ENCODE results near the gene PFKP.

PFKP gene

GRCh38 chr10:3025026-3025683 lies 42.2 kb upstream of the PFKP start:
- Histone ChIP-seq H3K4me1 (ENCODE audit: control insufficient read depth, low read depth, low read length) (no peaks in the 10 kb centered on the region), H3K9ac (ENCODE audit: low read length) (no peak overlapping the region), H2AK5ac (ENCODE audit: low read length) (no peak overlapping the region), H2BK120ac (ENCODE audit: low read depth, low read length) (no peak overlapping the region), H3K56ac (ENCODE audit: low read length) (no peak overlapping the region), H3K27ac (ENCODE audit: low read depth, low read length) (no peak overlapping the region), H2BK15ac (replicated peaks; ENCODE audit: low read depth) (no peak overlapping the region), H3K36me3 (ENCODE audit: control insufficient read depth, insufficient read depth, low read length) (no peaks in the 10 kb centered on the region), H3K4me3 (ENCODE audit: low read length) (no peak overlapping the region), H3K27me3 (ENCODE audit: insufficient read depth, low read length, poor library complexity) (no peaks in the 10 kb centered on the region), H2BK5ac (ENCODE audit: low read length) (no peak overlapping the region), H4K8ac (ENCODE audit: low read depth, low read length) (no peak overlapping the region), H3K23ac (ENCODE audit: low read length) (no peak overlapping the region), H3K18ac (ENCODE audit: low read length) (no peak overlapping the region), H3K4me2 (ENCODE audit: low read length) (no peak overlapping the region), H3K79me2 (ENCODE audit: control insufficient read depth, insufficient read depth, low read length) (no peaks in the 10 kb centered on the region), H3K4ac (ENCODE audit: low read depth, low read length) (no peak overlapping the region), H4K5ac (ENCODE audit: low read length) (no peak overlapping the region), H3K79me1 (ENCODE audit: low read length) (no peaks in the 10 kb centered on the region)
- no CpG with 5 or more reads among the region's 6 CpGs for WGBS (ENCODE audit: extremely low coverage, insufficient coverage, low lambda C conversion rate)
- DNase-seq, result no peak

DNA sequence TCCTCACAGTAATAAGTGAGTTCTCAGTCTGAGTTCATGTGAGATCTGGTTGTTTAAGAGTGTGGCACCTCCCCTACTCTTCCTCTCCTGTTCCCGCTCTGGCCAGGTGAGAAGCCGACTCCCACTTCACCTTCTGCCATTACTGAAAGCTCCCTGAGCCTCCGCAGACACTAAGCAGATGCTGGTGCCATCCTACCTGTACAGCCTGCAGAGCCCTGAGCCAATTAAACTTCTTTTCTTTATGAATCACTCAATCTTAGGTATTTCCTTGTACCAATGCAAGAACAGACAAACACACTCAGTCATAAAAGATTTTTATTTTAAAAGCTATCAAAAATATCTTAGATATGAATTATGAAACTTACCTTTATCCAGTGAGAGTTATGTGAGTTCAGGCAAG lies 39.5 kb upstream of the PFKP start:
- Histone ChIP-seq H3K4me1 (ENCODE audit: control insufficient read depth, low read depth, low read length) (no peaks in the 10 kb centered on the region), H3K79me2 (ENCODE audit: control insufficient read depth, insufficient read depth, low read length) (no peaks in the 10 kb centered on the region), H3K4me2 (ENCODE audit: low read length) (no peak overlapping the region), H3K27ac (ENCODE audit: low read depth, low read length) (no peak overlapping the region), H3K9ac (ENCODE audit: low read length) (no peak overlapping the region), H3K79me1 (ENCODE audit: low read length) (no peaks in the 10 kb centered on the region), H3K18ac (ENCODE audit: low read length) (no peak overlapping the region), H2BK120ac (ENCODE audit: low read depth, low read length) (no peak overlapping the region), H3K56ac (ENCODE audit: low read length) (no peak overlapping the region), H3K27me3 (ENCODE audit: insufficient read depth, low read length, poor library complexity) (no peaks in the 10 kb centered on the region), H4K8ac (ENCODE audit: low read depth, low read length) (no peak overlapping the region), H2BK15ac (replicated peaks; ENCODE audit: low read depth) (no peak overlapping the region), H3K4ac (ENCODE audit: low read depth, low read length) (no peak overlapping the region), H3K23ac (ENCODE audit: low read length) (no peak overlapping the region), H3K36me3 (ENCODE audit: control insufficient read depth, insufficient read depth, low read length) (no peaks in the 10 kb centered on the region), H4K5ac (ENCODE audit: low read length) (no peak overlapping the region), H3K4me3 (ENCODE audit: low read length) (no peak overlapping the region), H2BK5ac (ENCODE audit: low read length) (no peak overlapping the region), H2AK5ac (ENCODE audit: low read length) (no peak overlapping the region)
- DNase-seq, result no peak
- no CpG with 5 or more reads among the region's 3 CpGs for WGBS (ENCODE audit: extremely low coverage, insufficient coverage, low lambda C conversion rate)

- Histone ChIP-seq H3K4me2 (ENCODE audit: low read length) (no peak overlapping the region), H3K18ac (ENCODE audit: low read length) (no peak overlapping the region), H3K56ac (ENCODE audit: low read length) (no peak overlapping the region), H4K8ac (ENCODE audit: low read depth, low read length) (no peak overlapping the region), H3K36me3 (ENCODE audit: control insufficient read depth, insufficient read depth, low read length) (no peaks in the 10 kb centered on the region), H2BK15ac (replicated peaks; ENCODE audit: low read depth) (no peak overlapping the region), H2AK5ac (ENCODE audit: low read length) (no peak overlapping the region), H3K79me2 (ENCODE audit: control insufficient read depth, insufficient read depth, low read length) (no peaks in the 10 kb centered on the region), H3K27me3 (ENCODE audit: insufficient read depth, low read length, poor library complexity) (no peaks in the 10 kb centered on the region), H3K4me3 (ENCODE audit: low read length) (no peak overlapping the region), H3K9ac (ENCODE audit: low read length) (no peak overlapping the region), H4K5ac (ENCODE audit: low read length) (no peak overlapping the region), H3K4ac (ENCODE audit: low read depth, low read length) (no peak overlapping the region), H2BK5ac (ENCODE audit: low read length) (no peak overlapping the region), H3K79me1 (ENCODE audit: low read length) (no peaks in the 10 kb centered on the region), H3K23ac (ENCODE audit: low read length) (no peak overlapping the region), H3K4me1 (ENCODE audit: control insufficient read depth, low read depth, low read length) (no peaks in the 10 kb centered on the region), H3K27ac (ENCODE audit: low read depth, low read length) (no peak overlapping the region), H2BK120ac (ENCODE audit: low read depth, low read length) (no peak overlapping the region)
- DNase-seq, result no peak
- WGBS (ENCODE audit: extremely low coverage, insufficient coverage, low lambda C conversion rate), result 100% methylated on average over 4 of the region's 11 CpGs
Observed at GRCh38 chr10:3028441-3028840, 38.9 kb upstream of the PFKP start.

DNA sequence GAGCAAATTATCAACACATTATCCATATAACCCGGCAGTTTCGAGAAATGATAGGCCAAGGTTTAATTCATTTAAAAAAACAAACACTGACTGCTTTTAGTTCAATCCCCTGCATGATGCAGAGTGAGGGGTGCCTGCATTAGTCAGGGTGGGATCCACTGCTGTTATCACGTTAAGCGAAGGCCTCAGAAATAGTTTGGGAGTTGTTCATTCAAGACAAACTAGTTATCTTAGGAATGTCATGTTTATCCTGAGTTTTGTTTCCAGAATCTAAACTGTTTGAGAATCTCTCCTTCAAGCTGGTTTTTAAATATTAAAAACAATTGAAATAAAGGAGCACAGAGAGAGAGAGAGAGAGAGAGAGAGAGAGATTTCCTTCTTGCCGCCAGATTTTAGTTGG lies 36.6 kb upstream of the PFKP start:
- Histone ChIP-seq H3K27ac (ENCODE audit: low read depth, low read length) (no peak overlapping the region), H2BK5ac (ENCODE audit: low read length) (no peak overlapping the region), H4K8ac (ENCODE audit: low read depth, low read length) (no peak overlapping the region), H3K79me1 (ENCODE audit: low read length) (no peaks in the 10 kb centered on the region), H2BK15ac (replicated peaks; ENCODE audit: low read depth) (no peak overlapping the region), H3K4me2 (ENCODE audit: low read length) (no peak overlapping the region), H3K36me3 (ENCODE audit: control insufficient read depth, insufficient read depth, low read length) (no peaks in the 10 kb centered on the region), H2BK120ac (ENCODE audit: low read depth, low read length) (no peak overlapping the region), H3K4ac (ENCODE audit: low read depth, low read length) (no peak overlapping the region), H3K23ac (ENCODE audit: low read length) (no peak overlapping the region), H3K4me3 (ENCODE audit: low read length) (no peak overlapping the region), H3K56ac (ENCODE audit: low read length) (no peak overlapping the region), H3K4me1 (ENCODE audit: control insufficient read depth, low read depth, low read length) (no peaks in the 10 kb centered on the region), H3K79me2 (ENCODE audit: control insufficient read depth, insufficient read depth, low read length) (no peaks in the 10 kb centered on the region), H2AK5ac (ENCODE audit: low read length) (no peak overlapping the region), H3K18ac (ENCODE audit: low read length) (no peak overlapping the region), H3K9ac (ENCODE audit: low read length) (no peak overlapping the region), H4K5ac (ENCODE audit: low read length) (no peak overlapping the region), H3K27me3 (ENCODE audit: insufficient read depth, low read length, poor library complexity) (no peaks in the 10 kb centered on the region)
- no peak for DNase-seq
- no CpG with 5 or more reads among the region's 5 CpGs for WGBS (ENCODE audit: extremely low coverage, insufficient coverage, low lambda C conversion rate)

GRCh38 chr10:3031490-3031889 lies 35.9 kb upstream of the PFKP start:
- H2AK5ac ChIP-seq (ENCODE audit: low read length), result no peak overlapping the region
- H3K4me2 ChIP-seq (ENCODE audit: low read length), result no peak overlapping the region
- H3K27me3 ChIP-seq (ENCODE audit: insufficient read depth, low read length, poor library complexity), result no peaks in the 10 kb centered on the region
- H2BK5ac ChIP-seq (ENCODE audit: low read length), result no peak overlapping the region
- H3K36me3 ChIP-seq (ENCODE audit: control insufficient read depth, insufficient read depth, low read length), result no peaks in the 10 kb centered on the region
- no peak overlapping the region for H3K4ac ChIP-seq (ENCODE audit: low read depth, low read length)
- H3K79me2 ChIP-seq (ENCODE audit: control insufficient read depth, insufficient read depth, low read length), result no peaks in the 10 kb centered on the region
- H3K4me3 ChIP-seq (ENCODE audit: low read length), result no peak overlapping the region
- H2BK120ac ChIP-seq (ENCODE audit: low read depth, low read length), result no peak overlapping the region
- no peak overlapping the region for H4K8ac ChIP-seq (ENCODE audit: low read depth, low read length)
- no CpG with 5 or more reads among the region's 4 CpGs for WGBS (ENCODE audit: extremely low coverage, insufficient coverage, low lambda C conversion rate)
- no peak overlapping the region for H3K56ac ChIP-seq (ENCODE audit: low read length)
- DNase-seq, result no peak
- H3K27ac ChIP-seq (ENCODE audit: low read depth, low read length), result no peak overlapping the region
- no peak overlapping the region for H3K18ac ChIP-seq (ENCODE audit: low read length)
- no peak overlapping the region for H3K9ac ChIP-seq (ENCODE audit: low read length)
- H3K4me1 ChIP-seq (ENCODE audit: control insufficient read depth, low read depth, low read length), result no peaks in the 10 kb centered on the region
- no peak overlapping the region for H3K23ac ChIP-seq (ENCODE audit: low read length)
- no peak overlapping the region for H4K5ac ChIP-seq (ENCODE audit: low read length)
- no peak overlapping the region for H2BK15ac ChIP-seq (replicated peaks; ENCODE audit: low read depth)
- H3K79me1 ChIP-seq (ENCODE audit: low read length), result no peaks in the 10 kb centered on the region

DNA sequence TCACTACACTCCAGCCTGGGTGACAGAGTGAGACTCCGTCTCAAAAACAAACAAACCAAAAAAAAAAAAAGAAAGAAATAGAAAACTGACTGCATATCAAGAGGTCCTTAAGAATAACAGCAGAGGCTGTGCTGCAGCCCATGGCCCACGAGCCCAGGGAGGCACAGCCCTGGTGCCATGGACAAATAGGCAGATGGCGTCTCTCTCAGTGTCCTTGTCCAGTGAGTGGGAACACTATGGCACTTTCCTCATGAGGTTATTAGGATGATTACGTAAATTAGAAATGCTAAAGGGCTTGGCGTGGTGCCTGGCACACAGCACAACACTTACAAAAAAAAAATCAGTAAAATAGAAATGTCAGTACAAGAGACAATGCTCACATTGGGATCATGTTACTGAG lies 33.4 kb upstream of the PFKP start:
- no peak overlapping the region for H3K27ac ChIP-seq (ENCODE audit: low read depth, low read length)
- no peak overlapping the region for H2BK5ac ChIP-seq (ENCODE audit: low read length)
- no peaks in the 10 kb centered on the region for H3K27me3 ChIP-seq (ENCODE audit: insufficient read depth, low read length, poor library complexity)
- no peak overlapping the region for H3K9ac ChIP-seq (ENCODE audit: low read length)
- no peaks in the 10 kb centered on the region for H3K79me2 ChIP-seq (ENCODE audit: control insufficient read depth, insufficient read depth, low read length)
- no peak overlapping the region for H4K8ac ChIP-seq (ENCODE audit: low read depth, low read length)
- no peak overlapping the region for H3K56ac ChIP-seq (ENCODE audit: low read length)
- H2AK5ac ChIP-seq (ENCODE audit: low read length), result no peak overlapping the region
- WGBS (ENCODE audit: extremely low coverage, insufficient coverage, low lambda C conversion rate), result no CpG with 5 or more reads among the region's 5 CpGs
- no peaks in the 10 kb centered on the region for H3K79me1 ChIP-seq (ENCODE audit: low read length)
- H2BK15ac ChIP-seq (replicated peaks; ENCODE audit: low read depth), result no peak overlapping the region
- H2BK120ac ChIP-seq (ENCODE audit: low read depth, low read length), result no peak overlapping the region
- no peak overlapping the region for H3K18ac ChIP-seq (ENCODE audit: low read length)
- H3K36me3 ChIP-seq (ENCODE audit: control insufficient read depth, insufficient read depth, low read length), result no peaks in the 10 kb centered on the region
- no peak overlapping the region for H3K4ac ChIP-seq (ENCODE audit: low read depth, low read length)
- H3K4me3 ChIP-seq (ENCODE audit: low read length), result no peak overlapping the region
- no peak overlapping the region for H4K5ac ChIP-seq (ENCODE audit: low read length)
- H3K4me2 ChIP-seq (ENCODE audit: low read length), result no peak overlapping the region
- DNase-seq, result no peak
- no peaks in the 10 kb centered on the region for H3K4me1 ChIP-seq (ENCODE audit: control insufficient read depth, low read depth, low read length)
- H3K23ac ChIP-seq (ENCODE audit: low read length), result no peak overlapping the region
